Cerebellar cortex (tissue), 1 donor: ENCODE results near the gene CEP170.

Source experiments
- DNase-seq: peaks from one replicate; pipeline ENCODE4 v3.0.0-alpha.2; 2015; ENCODE audit warnings: low spot score

Gene CEP170

DNA sequence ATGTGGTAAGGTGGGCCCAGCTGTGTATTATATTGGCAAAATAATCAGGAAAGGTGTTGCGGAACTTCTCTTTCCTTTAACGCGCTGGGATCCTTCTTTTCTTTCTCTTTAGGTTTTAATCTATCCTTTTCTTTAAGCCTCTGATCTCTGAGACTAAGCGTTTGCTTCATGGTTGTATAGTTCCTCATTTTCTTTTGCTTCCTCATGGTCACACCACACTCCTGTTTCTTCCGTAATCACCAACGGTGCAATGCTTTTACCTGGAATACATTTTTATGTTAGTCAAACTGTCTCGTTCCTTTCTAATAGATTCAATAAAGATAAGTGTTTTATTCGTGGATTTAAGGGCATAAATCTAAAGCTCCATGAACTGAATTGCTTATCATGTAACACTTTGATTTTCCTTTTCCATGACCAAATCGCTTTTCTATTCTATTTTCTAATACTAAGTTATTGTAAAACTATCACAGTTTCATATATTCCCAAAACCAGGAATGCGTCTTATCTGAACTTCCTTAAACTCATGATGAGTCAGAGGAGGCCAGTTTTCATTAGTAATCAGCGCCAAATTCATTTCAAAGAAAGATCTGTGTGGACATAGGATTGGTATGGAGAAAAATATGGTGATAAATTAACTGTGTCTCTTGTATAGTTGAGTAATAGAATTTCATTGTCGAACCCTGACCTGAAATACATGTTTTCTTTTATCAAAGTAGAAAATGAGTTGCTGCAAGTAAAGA, 13.0 kb upstream of the CEP170 start:
- DNase-seq: no peak

DNA sequence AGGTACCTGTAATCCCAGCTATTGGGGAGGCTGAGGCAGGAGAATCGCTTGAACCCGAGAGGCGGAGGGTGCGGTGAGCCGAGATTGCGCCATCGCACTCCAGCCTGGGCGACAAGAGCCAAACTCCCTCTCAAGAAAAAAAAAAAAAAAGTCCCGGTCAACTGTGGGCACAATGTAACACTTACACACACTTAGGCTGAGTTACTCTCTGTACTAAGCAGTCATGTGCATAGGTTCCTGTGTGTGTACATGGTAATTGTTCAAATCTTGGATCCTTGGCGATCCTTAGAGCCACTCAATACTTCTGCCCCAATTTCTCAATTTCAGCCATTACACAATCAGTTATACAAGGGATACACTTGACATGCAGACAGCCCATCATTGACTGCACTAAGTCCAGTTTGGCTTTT, 12.4 kb upstream of the CEP170 start:
- no peak for DNase-seq

- DNase-seq: no peak
Observed at GRCh38 chr1:243266231-243266630, 11.2 kb upstream of the CEP170 start.

DNA sequence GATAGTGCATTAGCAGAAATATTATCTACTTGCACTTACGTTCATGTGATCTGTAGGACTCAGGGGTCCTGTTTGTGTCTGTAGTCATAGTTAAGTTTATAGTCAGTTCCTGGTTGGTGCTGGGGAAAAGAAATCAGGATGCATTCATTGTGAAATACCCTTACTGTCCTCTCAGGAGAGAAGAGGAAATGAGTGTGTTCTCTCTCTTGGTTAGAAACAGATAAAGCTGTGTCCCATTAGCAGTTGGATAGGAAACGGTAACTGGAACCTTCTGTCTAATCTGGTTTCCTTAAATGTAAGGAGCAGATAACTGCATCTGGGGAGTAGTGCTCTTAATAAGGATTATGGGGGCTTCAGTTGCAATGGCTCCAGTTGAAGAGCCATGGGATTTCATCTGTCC, 9.6 kb upstream of the CEP170 start:
- DNase-seq: no peak

DNA sequence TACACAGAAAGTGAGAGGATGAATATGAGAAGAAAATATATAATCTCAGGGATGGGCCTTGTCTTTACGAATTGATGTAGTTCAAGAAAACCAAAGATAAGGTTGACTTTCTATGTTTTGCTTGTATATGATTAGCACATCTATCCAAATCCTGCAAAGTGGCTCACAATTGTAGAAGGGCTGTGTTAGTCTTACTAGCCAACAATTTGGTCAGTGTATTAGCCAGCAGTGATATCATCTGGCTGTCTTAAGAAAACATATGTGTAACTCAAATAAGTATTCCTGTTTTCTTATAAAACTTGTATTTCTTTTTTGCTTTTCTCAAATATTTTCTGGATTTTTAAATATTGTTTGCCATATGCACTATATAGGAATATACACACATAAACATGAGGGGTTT, 6.3 kb upstream of the CEP170 start:
- DNase-seq: no peak

DNA sequence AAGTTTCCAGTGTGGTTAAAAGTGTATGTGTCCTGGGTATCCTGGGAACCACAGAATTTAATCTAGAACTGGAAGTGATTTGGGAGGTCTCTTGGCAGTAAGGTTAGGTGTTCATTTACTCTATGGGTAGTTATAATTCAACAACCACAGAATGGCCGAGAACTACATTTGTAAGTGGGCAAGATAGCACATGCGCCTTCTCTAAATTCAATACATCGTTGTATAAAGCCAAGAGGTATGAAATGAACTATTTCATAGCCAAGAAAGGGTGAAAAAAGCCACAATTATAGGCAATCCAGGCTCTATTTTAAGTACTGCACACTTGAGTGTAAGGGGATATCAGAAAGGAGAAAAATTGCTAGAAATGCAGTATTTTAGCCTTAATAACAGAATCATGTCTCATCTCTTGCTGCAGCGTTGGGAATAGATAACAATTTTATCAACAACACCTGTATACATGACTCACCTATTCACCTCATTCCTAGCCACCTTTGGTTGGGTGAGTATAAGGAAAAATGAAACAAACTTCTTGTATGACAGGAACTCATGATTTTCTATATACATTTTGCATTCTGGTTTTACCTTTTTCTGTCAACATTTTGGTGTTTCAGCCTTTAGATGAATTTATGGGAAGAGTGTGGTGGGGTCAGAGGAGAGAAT, 5.3 kb upstream of the CEP170 start:
- no peak for DNase-seq

DNA sequence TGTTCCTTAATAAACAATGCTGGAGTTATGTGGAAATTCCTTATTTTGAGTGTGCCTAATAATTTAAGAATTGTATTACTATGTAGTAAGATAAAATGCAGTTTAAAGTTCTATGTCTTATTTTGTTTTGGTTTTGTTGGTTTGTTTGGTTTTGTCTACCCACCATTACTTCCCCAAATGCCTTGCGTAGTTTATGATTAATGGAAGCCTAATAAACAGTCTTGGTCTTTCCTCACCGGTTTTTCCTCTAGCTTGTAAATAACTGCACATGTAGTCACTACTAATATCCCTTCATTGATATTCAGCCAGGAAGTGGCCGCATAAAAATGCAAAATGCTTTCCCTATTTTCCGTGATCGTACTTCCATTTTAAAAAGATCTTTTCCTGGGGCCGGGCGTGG, 3.6 kb upstream of the CEP170 start:
- DNase-seq: no peak

DNA sequence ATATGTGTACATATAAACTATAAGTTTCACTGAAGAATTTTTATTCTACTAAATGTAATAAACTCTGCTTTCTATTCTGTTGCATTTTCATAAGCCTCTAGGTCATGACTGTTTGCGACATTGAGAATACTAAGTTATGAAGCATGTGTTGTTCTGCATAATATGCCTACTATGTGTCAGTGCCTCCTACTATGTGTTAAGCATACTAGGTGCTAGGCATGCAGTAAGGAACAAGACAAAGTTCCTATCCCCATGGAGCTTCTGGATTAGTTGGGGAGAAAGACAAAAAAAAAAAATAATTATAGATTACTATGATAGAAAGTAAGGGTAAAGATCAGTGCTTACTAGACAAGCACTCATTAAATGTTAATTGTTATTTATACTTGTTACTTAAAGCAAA, 2.1 kb upstream of the CEP170 start:
- no peak for DNase-seq

- DNase-seq: no peak
Observed at GRCh38 chr1:243256590-243256989, 1.5 kb upstream of the CEP170 start.

GRCh38 chr1:243255791-243256512, 871 bp upstream of the CEP170 start, which contains the start of gene SDCCAG8:
Gene SDCCAG8, plus strand, starts transcription at chr1:243256041. Its CDS starts 133 bp downstream, at chr1:243256174.
- DNase-seq: peak; percentile 100

DNA sequence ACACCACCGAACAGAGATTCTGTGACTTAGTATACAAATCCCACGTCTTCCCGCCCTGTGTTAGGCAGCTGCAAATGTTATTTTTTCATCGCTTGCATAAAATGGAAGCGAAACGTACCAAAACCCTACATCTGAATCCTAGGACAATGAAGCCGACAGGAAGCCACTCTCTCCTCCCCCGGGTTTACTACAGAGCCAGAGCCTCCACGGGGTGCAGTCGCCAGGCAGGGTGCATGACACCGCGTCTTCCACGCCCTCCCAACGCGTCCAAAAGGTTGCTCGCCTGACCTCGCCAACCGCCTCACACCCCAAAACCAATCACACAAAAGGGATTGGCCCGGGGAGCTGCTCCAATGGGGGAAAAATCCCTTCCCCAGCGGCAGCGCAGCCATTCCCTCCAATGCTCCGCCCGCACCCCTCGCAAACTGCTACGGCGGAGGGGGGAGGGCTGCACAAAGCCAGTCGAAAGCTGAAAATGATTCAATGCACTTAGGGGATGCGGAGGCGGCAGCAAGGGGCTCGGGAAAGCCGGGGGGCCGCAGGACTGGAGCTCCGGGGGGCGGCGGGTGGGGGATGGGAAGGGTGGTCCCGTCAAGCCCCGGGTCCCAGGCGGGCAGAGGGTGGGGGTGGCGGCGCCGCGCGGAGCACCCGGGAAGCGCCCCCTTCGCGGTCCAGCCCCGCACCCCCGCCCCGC, 701 bp downstream of the CEP170 start:
- peak; percentile 63 for DNase-seq

- DNase-seq: no peak
Observed at GRCh38 chr1:243253926-243254232, 1.2 kb downstream of the CEP170 start.

- DNase-seq: peak; percentile 22
Observed at GRCh38 chr1:243253211-243253925, 1.7 kb downstream of the CEP170 start.

GRCh38 chr1:243251539-243251938, 3.5 kb downstream of the CEP170 start:
- DNase-seq: no peak

GRCh38 chr1:243250102-243250501, 5.0 kb downstream of the CEP170 start:
- no peak for DNase-seq

GRCh38 chr1:243249214-243249613, 5.9 kb downstream of the CEP170 start:
- DNase-seq: no peak

GRCh38 chr1:243247901-243248300, 7.2 kb downstream of the CEP170 start:
- DNase-seq: no peak

GRCh38 chr1:243246916-243247315, 8.2 kb downstream of the CEP170 start:
- no peak for DNase-seq

DNA sequence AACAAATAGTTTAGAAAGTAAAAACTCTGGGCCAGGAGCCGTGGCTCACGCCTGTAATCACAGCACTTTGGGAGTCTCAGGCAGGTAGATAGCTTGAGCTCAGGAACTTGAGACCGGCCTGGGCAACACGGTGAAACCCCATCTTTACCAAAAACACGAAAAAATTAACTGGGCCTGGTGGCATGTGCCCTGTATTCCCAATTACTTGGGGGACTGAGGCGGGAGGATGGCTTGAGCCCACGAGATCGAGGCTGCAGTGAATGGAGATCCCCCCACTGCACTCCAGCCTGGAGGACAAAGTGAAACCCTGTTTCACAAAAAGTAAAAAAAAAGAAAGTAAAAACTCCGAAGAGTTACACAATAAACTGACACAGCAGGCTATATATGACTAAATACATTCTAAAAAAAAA, 10.6 kb downstream of the CEP170 start:
- no peak for DNase-seq

DNA sequence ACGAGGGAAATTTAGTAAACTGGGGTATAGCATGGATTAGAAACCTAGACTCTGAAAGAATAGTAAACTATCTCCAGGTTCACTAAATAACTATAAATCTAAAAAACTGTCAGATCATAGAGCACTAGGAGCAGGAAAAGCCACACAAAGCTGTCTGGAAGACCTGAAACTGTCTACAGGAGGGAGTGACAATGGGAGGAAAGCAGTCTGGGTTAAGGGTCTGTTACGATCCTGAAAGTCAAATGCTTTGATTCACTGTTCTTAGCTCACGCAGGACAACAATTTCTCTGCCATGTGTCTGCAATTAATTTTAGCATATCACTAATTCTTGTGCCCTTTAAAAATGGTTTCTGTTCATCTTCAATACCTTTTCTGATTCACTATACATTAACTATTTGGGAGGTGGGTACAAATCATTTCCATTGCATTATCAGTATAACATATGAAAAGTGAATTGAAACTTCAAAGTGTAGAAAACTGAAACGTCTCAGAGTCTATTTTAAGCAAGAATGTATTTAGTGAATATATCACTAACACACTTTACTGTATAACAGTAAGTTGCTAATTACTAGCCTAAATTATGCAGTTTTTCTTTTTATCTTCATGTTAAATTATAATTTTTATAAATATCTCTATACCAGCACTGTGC, 18.4 kb downstream of the CEP170 start:
- no peak for DNase-seq

GRCh38 chr1:243234978-243235647, 20.0 kb downstream of the CEP170 start:
- no peak for DNase-seq
